ENCODE data around the gene FLT3.
A peak's percentile ranks its signal among the peaks of the same experiment; 100 is the strongest.
"Not testable (repeated sequence)": the region's sequence is repeated elsewhere in the genome, so short reads cannot be mapped to it uniquely, and the experiment has no call there.

The FLT3 gene

GRCh38 chr13:28099396-28100149 lies 803 bp downstream of the FLT3 start:
- no peak for DNase-seq

- DNase-seq: no peak
Measured at GRCh38 chr13:28097503-28097902, 2.9 kb downstream of the FLT3 start.

- no peak for DNase-seq
Measured at GRCh38 chr13:28094306-28094705, 6.1 kb downstream of the FLT3 start.

GRCh38 chr13:28093881-28094280 lies 6.5 kb downstream of the FLT3 start:
- no peak for DNase-seq

- DNase-seq: no peak
Measured at GRCh38 chr13:28092431-28092830, 7.9 kb downstream of the FLT3 start.

- no peak for DNase-seq
Measured at GRCh38 chr13:28089065-28089464, 11.3 kb downstream of the FLT3 start.

- not testable (repeated sequence) for DNase-seq
Measured at GRCh38 chr13:28077820-28078219, 22.6 kb downstream of the FLT3 start.

- DNase-seq: no peak
Measured at GRCh38 chr13:28077231-28077630, 23.1 kb downstream of the FLT3 start.

GRCh38 chr13:28071424-28071823 lies 29.0 kb downstream of the FLT3 start:
- DNase-seq: no peak

GRCh38 chr13:28067491-28067890 lies 32.9 kb downstream of the FLT3 start:
- no peak for DNase-seq

GRCh38 chr13:28058866-28059613 lies 41.3 kb downstream of the FLT3 start:
- DNase-seq: peak; percentile 31

GRCh38 chr13:28056970-28057712 lies 43.2 kb downstream of the FLT3 start:
- DNase-seq: no peak

- DNase-seq: no peak
Measured at GRCh38 chr13:28056426-28056825, 44.0 kb downstream of the FLT3 start.

GRCh38 chr13:28055357-28055756 lies 45.0 kb downstream of the FLT3 start:
- no peak for DNase-seq

- no peak for DNase-seq
Measured at GRCh38 chr13:28052945-28053344, 47.4 kb downstream of the FLT3 start.

- no peak for DNase-seq
Measured at GRCh38 chr13:28049880-28050875, 50.2 kb downstream of the FLT3 start.

- no peak for DNase-seq
Measured at GRCh38 chr13:28049215-28049614, 51.2 kb downstream of the FLT3 start.

GRCh38 chr13:28048768-28049167 lies 51.6 kb downstream of the FLT3 start:
- DNase-seq: no peak

GRCh38 chr13:28047757-28048388 lies 52.5 kb downstream of the FLT3 start:
- DNase-seq: no peak

- no peak for DNase-seq
Measured at GRCh38 chr13:28046981-28047380, 53.4 kb downstream of the FLT3 start.

- no peak for DNase-seq
Measured at GRCh38 chr13:28045861-28046260, 54.5 kb downstream of the FLT3 start.

- DNase-seq: no peak
Measured at GRCh38 chr13:28044608-28045007, 55.8 kb downstream of the FLT3 start.
